Panc1 (cell line): ENCODE measurements around the gene SPRR5. TPM values are rescaled to one million over a fixed set of nuclear protein-coding genes. Genes with fewer than 3 reads are reported as not detected.

Experiments
- ATAC-seq: fragments of 200-7000 bp; cut with Tn5 transposase; 2 replicates; pipeline ENCODE4 v1.9.1; 2020; ENCODE audit warnings: mild to moderate bottlenecking, moderate library complexity
- BruUV-seq: library from RNA; stranded (reverse); fragments of 400-500 nt; replicated peaks from 2 replicates; lab custom pipeline; 2021; lab: Mats Ljungman, UMichigan
- CTCF ChIA-PET: fragments of 300-600 bp; sonication (Branson Sonifier 250); formaldehyde crosslinking; loops from one replicate; lab custom pipeline; 2022; ENCODE audit warnings: antibody characterized with exemption; lab: Charles Lee
- POLR2A ChIA-PET: fragments of 300-600 bp; sonication (Branson Sonifier 250); formaldehyde crosslinking; loops from one replicate; lab custom pipeline; 2022; ENCODE audit warnings: antibody characterized with exemption; lab: Charles Lee
- DNase-seq: peaks from one replicate; pipeline ENCODE4 v3.0.0-alpha.2; 2010; ENCODE audit warnings: low read depth, low spot score
- H3K27ac ChIP-seq: 2 replicates; pipeline ENCODE4 v1.5.1; 2011; ENCODE audit warnings: mild to moderate bottlenecking, low read length, inconsistent platforms
- H3K27me3 ChIP-seq: fragments of 200-500 bp; sonication (Bioruptor generic); 2 replicates; pipeline ENCODE4 v1.6.0; 2014; ENCODE audit warnings: low read length, inconsistent platforms; ENCODE audit not compliant: control insufficient read depth, insufficient read depth
- H3K36me3 ChIP-seq: fragments of 200-500 bp; sonication (Bioruptor generic); 2 replicates; pipeline ENCODE4 v1.5.1; 2014; ENCODE audit warnings: inconsistent platforms, mild to moderate bottlenecking, low read length, moderate library complexity; ENCODE audit not compliant: control insufficient read depth, insufficient read depth
- H3K4me1 ChIP-seq: 2 replicates; pipeline ENCODE4 v1.5.1; 2011; ENCODE audit warnings: inconsistent platforms, mild to moderate bottlenecking, low read length, moderate library complexity; ENCODE audit not compliant: control insufficient read depth, insufficient read depth
- H3K4me3 ChIP-seq, 2 experiments: 2 replicates each; pipeline ENCODE4 v1.5.1; 2011 to 2012; ENCODE audit warnings: low read depth in 2 of 2, low read length in 2 of 2, mild to moderate bottlenecking in 2 of 2, inconsistent platforms in 1 of 2, moderate library complexity in 1 of 2
- H3K9me3 ChIP-seq: fragments of 200-500 bp; sonication (Bioruptor generic); 2 replicates; pipeline ENCODE4 v1.5.1; 2014; ENCODE audit warnings: low read depth, mild to moderate bottlenecking, inconsistent platforms, low read length, moderate library complexity; ENCODE audit not compliant: control insufficient read depth, insufficient read depth
- CTCF ChIP-seq: fragments of 450-650 bp; IDR thresholded peaks from 2 replicates; pipeline ENCODE4 v1.5.1; 2017; ENCODE audit warnings: mild to moderate bottlenecking
- POLR2AphosphoS5 ChIP-seq: IDR thresholded peaks from 2 replicates; pipeline ENCODE4 v1.6.1; 2012; ENCODE audit warnings: mild to moderate bottlenecking, low read depth, low read length, moderate library complexity
- REST ChIP-seq, 2 experiments: IDR thresholded peaks; 2 replicates each; pipeline ENCODE4 v1.6.1; 2011 to 2012; ENCODE audit warnings: low read depth in 2 of 2, control low read depth in 1 of 2, low read length in 1 of 2, mild to moderate bottlenecking in 1 of 2, moderate library complexity in 1 of 2; ENCODE audit not compliant: insufficient read depth in 1 of 2
- SIN3A ChIP-seq: IDR thresholded peaks from 2 replicates; pipeline ENCODE4 v1.6.1; 2012; ENCODE audit warnings: low read depth, mild to moderate bottlenecking, low read length, moderate library complexity, borderline replicate concordance; ENCODE audit not compliant: insufficient read depth
- TCF7L2 ChIP-seq: IDR thresholded peaks from 2 replicates; pipeline ENCODE4 v1.6.1; 2011; ENCODE audit warnings: mild to moderate bottlenecking, low read depth, low read length, inconsistent platforms
- in situ Hi-C: cut with HindIII; loops from 2 replicates; pipeline ENCODE4 v1.10.0; 2016; ENCODE audit warnings: low sequenced_read_pairs, low pct_unique_long_range_greater_than_20kb
- intact Hi-C: fragments of 100-400 bp; cut with micrococcal nuclease; formaldehyde crosslinking; loops from one replicate; pipeline ENCODE4 v1.10.0; 2022; ENCODE audit not compliant: unreplicated experiment
- total RNA-seq: library from RNA; stranded (reverse); gene quantifications from one replicate; pipeline ENCODE4 v1.2.1, GENCODE V29; 2021; ENCODE audit not compliant: unreplicated experiment

Gene SPRR5
- total RNA-seq, 1 experiment from 2014 or later = not detected

- ATAC-seq = no peak
- Histone ChIP-seq H3K4me3 (no peak overlapping the region), H3K9me3 (no peaks in the 10 kb centered on the region), H3K4me1 (no peaks in the 10 kb centered on the region), H3K36me3 (no peaks in the 10 kb centered on the region), H3K27me3 (no peaks in the 10 kb centered on the region; the same call in 1 of the 2 replicates), H3K27ac (no peak overlapping the region)
- ChIA-PET CTCF (no interaction called here), POLR2A (no interaction called here)
- no peak for DNase-seq
- BruUV-seq = no TSS peak
- intact Hi-C loops = no loop called here
- in situ Hi-C loops = no loop called here
- TF ChIP-seq CTCF = no peak
- no peak for TF ChIP-seq REST (IDR thresholded peaks at IDR 0.05; ENCODE audit: insufficient read depth in 1 of 2, low read depth in 2 of 2, low read length in 1 of 2)
- no peak for TF ChIP-seq TCF7L2
- TF ChIP-seq SIN3A = no peak
- no peak for TF ChIP-seq POLR2AphosphoS5
Measured at GRCh38 chr1:152961226-152961891, 14.4 kb downstream of the SPRR5 start.

GRCh38 chr1:152962876-152963415 lies 15.9 kb downstream of the SPRR5 start:
- ChIA-PET POLR2A (no interaction called here), CTCF (no interaction called here)
- BruUV-seq = no TSS peak

More at GRCh38 chr1:152962876-152963415, 15.9 kb downstream of the SPRR5 start:
- no peak overlapping the region for H3K27ac ChIP-seq
- no peak overlapping the region for H3K4me3 ChIP-seq
- H3K9me3 ChIP-seq = no peaks in the 10 kb centered on the region
- ATAC-seq (no peak), DNase-seq (no peak)
- no peaks in the 10 kb centered on the region; the same call in 1 of the 2 replicates for H3K27me3 ChIP-seq
- in situ Hi-C loops = no loop called here
- no peaks in the 10 kb centered on the region for H3K36me3 ChIP-seq
- TF ChIP-seq CTCF (no peak), POLR2AphosphoS5 (no peak), REST (IDR thresholded peaks at IDR 0.05; ENCODE audit: insufficient read depth in 1 of 2, low read depth in 2 of 2, low read length in 1 of 2) (no peak), TCF7L2 (no peak), SIN3A (no peak)
- intact Hi-C loops = no loop called here
- H3K4me1 ChIP-seq = no peaks in the 10 kb centered on the region
